ENCODE data around the gene ASTN1. TPM values are rescaled to one million over a fixed set of nuclear protein-coding genes. Genes with fewer than 3 reads are reported as not detected.

ASTN1 gene
- total RNA-seq, 4 donors from 2014 or later: 1.2 to 2.2 (median 1.6) TPM

DNA sequence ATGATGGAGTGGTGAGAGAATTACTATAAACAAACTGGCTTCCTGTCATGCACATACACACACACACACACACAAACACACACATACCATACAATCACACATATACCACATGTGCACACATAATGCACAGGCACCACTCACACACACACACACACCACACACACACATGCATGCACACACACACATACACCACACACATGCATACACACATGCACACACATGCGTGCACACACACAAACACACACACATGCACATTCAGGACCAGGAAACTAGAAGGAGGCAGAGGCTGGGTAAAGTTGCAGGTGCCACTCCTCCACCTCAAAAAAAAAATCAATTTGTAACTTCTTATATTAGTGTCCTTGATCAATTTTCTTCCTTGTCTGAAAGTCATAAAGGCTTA lies 153.0 kb downstream of the ASTN1 start:
- Histone ChIP-seq H3K27me3 (no peaks in the 10 kb centered on the region), H3K4me3 (no peak overlapping the region), H3K27ac (replicated peaks in 1 of 4) (no peak overlapping the region), H3K9me3 (no peaks in the 10 kb centered on the region), H3K36me3 (no peaks in the 10 kb centered on the region), H3K4me1 (peaks cover 0 to 10% (median 9%) of the 10 kb centered on the region in 4 donors)
- intact Hi-C loops (cut with DNase I): no loop called here
- peak; percentile 60 for DNase-seq (ENCODE audit: extremely low spot score)
- TF ChIP-seq POLR2A (IDR thresholded peaks at IDR 0.05; ENCODE audit: low read depth): no peak
- no peak for TF ChIP-seq EP300 (IDR thresholded peaks at IDR 0.05)
- no peak for TF ChIP-seq CTCF (IDR thresholded peaks at IDR 0.05)
- TF ChIP-seq POLR2AphosphoS5 (IDR thresholded peaks at IDR 0.05): no peak
- WGBS: 100% methylated on average over 1 of the region's 1 CpG

- peak; percentile 78 for DNase-seq (ENCODE audit: extremely low spot score)
- WGBS: 40% methylated on average over 1 of the region's 1 CpG
- no peaks in the 10 kb centered on the region for H3K9me3 ChIP-seq
- no peaks in the 10 kb centered on the region for H3K36me3 ChIP-seq
- TF ChIP-seq POLR2AphosphoS5 (IDR thresholded peaks at IDR 0.05) (no peak), CTCF (IDR thresholded peaks at IDR 0.05) (no peak), EP300 (IDR thresholded peaks at IDR 0.05) (no peak)
- H3K4me1 ChIP-seq: peaks cover 0 to 13% (median 10%) of the 10 kb centered on the region in 4 donors
- no peak overlapping the region for H3K4me3 ChIP-seq
- H3K27me3 ChIP-seq: no peaks in the 10 kb centered on the region
- no peak overlapping the region for H3K27ac ChIP-seq (replicated peaks in 1 of 4)
- intact Hi-C loops (cut with DNase I): no loop called here
Measured at GRCh38 chr1:177010211-177010825, 154.2 kb downstream of the ASTN1 start.

GRCh38 chr1:177008653-177009052 lies 155.9 kb downstream of the ASTN1 start:
- WGBS: 89% methylated on average over 3 of the region's 3 CpGs
- H3K4me3 ChIP-seq: no peak overlapping the region
- no peak for DNase-seq (ENCODE audit: extremely low spot score)
- peaks cover 0 to 13% (median 10%) of the 10 kb centered on the region in 4 donors for H3K4me1 ChIP-seq
- H3K9me3 ChIP-seq: no peaks in the 10 kb centered on the region
- H3K27me3 ChIP-seq: no peaks in the 10 kb centered on the region
- no peak overlapping the region for H3K27ac ChIP-seq (replicated peaks in 1 of 4)
- TF ChIP-seq EP300 (IDR thresholded peaks at IDR 0.05): no peak
- no peak for TF ChIP-seq CTCF (IDR thresholded peaks at IDR 0.05)
- no peak for TF ChIP-seq POLR2A (IDR thresholded peaks at IDR 0.05; ENCODE audit: low read depth)
- no peak for TF ChIP-seq POLR2AphosphoS5 (IDR thresholded peaks at IDR 0.05)
- H3K36me3 ChIP-seq: no peaks in the 10 kb centered on the region
- intact Hi-C loops (cut with DNase I): no loop called here

DNA sequence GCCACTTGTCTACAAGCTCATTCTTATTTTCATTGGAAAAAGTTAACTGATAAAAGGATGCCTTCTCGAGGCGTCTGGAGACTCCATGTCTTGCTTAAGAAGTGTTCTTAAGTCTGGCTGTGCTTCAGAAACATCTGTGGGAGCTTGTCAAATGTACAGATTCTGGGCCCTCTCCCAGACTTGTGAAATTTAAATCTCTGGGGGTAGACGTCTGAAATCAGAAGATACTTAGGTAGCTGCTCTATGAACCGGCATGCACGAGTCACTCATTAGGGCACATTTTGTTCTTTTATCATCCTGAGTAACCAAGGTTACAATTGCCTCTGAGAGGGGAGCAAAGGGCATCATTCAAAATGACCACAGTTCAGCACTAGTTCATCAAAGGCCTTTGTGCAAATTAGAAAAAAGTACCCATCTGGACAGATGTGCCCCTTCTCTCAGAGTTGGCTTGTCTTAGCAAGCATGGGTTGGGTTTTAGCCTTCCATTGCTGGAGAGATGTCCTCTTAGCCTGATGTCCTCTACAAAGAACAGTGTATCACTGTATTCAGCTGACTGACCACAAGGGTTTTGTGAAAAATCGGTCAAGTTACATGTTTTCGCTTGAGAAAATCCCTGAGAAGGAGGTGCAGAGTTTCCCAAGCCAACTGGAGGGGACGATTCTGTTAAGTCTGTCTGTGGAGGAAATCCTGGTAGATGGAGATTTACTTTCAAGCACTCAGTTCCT lies 156.9 kb downstream of the ASTN1 start:
- TF ChIP-seq CTCF (IDR thresholded peaks at IDR 0.05) (no peak), POLR2A (IDR thresholded peaks at IDR 0.05; ENCODE audit: low read depth) (no peak), POLR2AphosphoS5 (IDR thresholded peaks at IDR 0.05) (no peak), EP300 (IDR thresholded peaks at IDR 0.05) (no peak)
- WGBS: 56% methylated on average over 8 of the region's 8 CpGs
- no peaks in the 10 kb centered on the region for H3K36me3 ChIP-seq
- intact Hi-C loops (cut with DNase I): no loop called here
- H3K4me3 ChIP-seq: no peak overlapping the region
- H3K27ac ChIP-seq (replicated peaks in 1 of 4): no peak overlapping the region
- no peaks in the 10 kb centered on the region for H3K9me3 ChIP-seq
- H3K4me1 ChIP-seq: peaks cover 0 to 13% (median 10%) of the 10 kb centered on the region in 4 donors
- no peaks in the 10 kb centered on the region for H3K27me3 ChIP-seq
- peak; percentile 68 for DNase-seq (ENCODE audit: extremely low spot score)
